ENCODE data around the gene GPX7.

Gene GPX7

DNA sequence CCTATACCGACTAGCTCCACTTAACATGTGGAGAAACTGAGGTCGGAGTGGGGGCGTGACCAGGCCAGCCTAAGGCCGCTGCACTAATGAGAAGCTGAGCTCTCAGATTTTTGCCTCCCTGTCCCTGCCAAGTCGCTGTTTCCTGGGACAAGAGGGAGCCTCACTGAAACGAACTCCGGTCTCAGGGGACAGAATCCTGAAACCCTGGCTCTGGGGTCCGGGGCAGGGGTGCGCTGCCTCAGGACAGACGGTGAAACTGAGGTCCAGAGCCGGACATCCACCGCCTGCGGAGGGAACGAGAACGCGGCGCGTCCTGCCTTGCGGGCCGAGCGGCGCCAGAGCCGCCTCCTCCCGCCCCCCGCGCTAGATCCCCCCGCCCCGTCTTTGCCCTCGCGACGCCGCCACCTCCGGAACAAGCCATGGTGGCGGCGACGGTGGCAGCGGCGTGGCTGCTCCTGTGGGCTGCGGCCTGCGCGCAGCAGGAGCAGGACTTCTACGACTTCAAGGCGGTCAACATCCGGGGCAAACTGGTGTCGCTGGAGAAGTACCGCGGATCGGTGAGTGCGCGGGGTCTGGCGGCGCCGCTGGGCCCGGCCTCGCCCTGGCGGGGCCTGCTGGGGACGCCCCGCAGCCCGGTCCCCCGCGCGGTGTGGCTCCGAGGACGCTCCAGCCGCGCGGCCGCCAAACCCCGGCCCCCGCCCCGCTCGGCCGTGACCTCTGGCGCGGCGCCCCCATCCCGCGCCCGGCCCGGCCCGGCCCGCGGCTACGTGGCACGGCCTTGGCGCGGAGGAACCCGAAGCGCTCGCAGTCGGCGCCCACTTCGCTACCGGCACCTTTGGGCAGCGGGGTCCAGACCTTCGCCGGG lies at the start of gene GPX7:
Gene GPX7, plus strand, starts transcription at position 381 of the 865 bp plus-strand sequence. Its CDS starts 39 bp downstream, at position 420.
- DNase-seq (ENCODE audit: low read depth in 2 of 2) = peak; percentile 56 to 66

GRCh38 chr1:52552505-52553361 lies 49.4 kb upstream of the GPX7 start, which contains the start of gene TUT4:
TSS of gene TUT4 (minus strand) at chr1:52553092. CDS start at chr1:52526280, 26,812 bp downstream.
- peak within 1 kb of the TSS; percentile 84 to 89 for H3K4me3 ChIP-seq (replicated peaks in 1 of 2; ENCODE audit: low read depth in 2 of 2, low read length in 2 of 2)

More for the DNA sequence above, at the start of gene GPX7:
- no peak for TF ChIP-seq CTCF (IDR thresholded peaks at IDR 0.05; ENCODE audit: low read depth, low read length)
- peak within 1 kb of the TSS; percentile 28 to 50 for H3K4me3 ChIP-seq (replicated peaks in 1 of 2; ENCODE audit: low read depth in 2 of 2, low read length in 2 of 2)

GRCh38 chr1:52553362-52554266 lies 48.6 kb upstream of the GPX7 start:
- TF ChIP-seq CTCF (IDR thresholded peaks at IDR 0.05; ENCODE audit: low read depth, low read length) = no peak
- DNase-seq (ENCODE audit: low read depth in 2 of 2) = peak; percentile 77 to 91
- H3K4me3 ChIP-seq (replicated peaks in 1 of 2; ENCODE audit: low read depth in 2 of 2, low read length in 2 of 2) = peak overlapping the region; percentile 84 to 89

More at GRCh38 chr1:52552505-52553361, 49.4 kb upstream of the GPX7 start, which contains the start of gene TUT4:
- no peak for TF ChIP-seq CTCF (IDR thresholded peaks at IDR 0.05; ENCODE audit: low read depth, low read length)
- peak; percentile 65 to 85 for DNase-seq (ENCODE audit: low read depth in 2 of 2)

- peak overlapping the region; percentile 84 to 89 for H3K4me3 ChIP-seq (replicated peaks in 1 of 2; ENCODE audit: low read depth in 2 of 2, low read length in 2 of 2)
- no peak for TF ChIP-seq CTCF (IDR thresholded peaks at IDR 0.05; ENCODE audit: low read depth, low read length)
- no peak for DNase-seq (ENCODE audit: low read depth in 2 of 2)
These were observed 47.9 kb upstream of the GPX7 start for GRCh38 chr1:52554267-52554640.

- DNase-seq (ENCODE audit: low read depth in 2 of 2) = no peak
- H3K4me3 ChIP-seq (replicated peaks in 1 of 2; ENCODE audit: low read depth in 2 of 2, low read length in 2 of 2) = no peak overlapping the region
These were observed 47.4 kb upstream of the GPX7 start for GRCh38 chr1:52554756-52555155.

More at GRCh38 chr1:52554756-52555155, 47.4 kb upstream of the GPX7 start:
- no peak for TF ChIP-seq CTCF (IDR thresholded peaks at IDR 0.05; ENCODE audit: low read depth, low read length)
